Measurements from ENCODE around the gene SLC24A3.

SLC24A3 gene

DNA sequence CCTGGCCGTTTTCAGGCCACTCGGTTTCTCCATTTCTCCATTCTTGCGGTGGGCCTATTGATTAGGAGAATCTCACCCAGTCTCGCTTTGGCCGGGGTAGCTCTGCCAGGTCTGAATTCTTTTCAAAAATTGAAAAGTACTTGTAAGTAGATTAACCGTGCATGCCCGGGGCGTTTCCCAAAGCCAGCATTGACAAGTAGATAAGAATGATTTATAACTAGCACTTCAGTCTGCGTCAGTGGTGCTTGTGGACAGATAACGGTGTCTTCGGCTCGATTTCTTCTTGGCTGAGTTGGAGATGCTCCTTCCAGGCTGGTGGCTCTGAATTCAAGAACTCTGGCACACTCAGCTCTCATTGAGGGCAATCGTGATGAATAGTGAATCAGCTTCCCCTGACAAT is 29.0 kb downstream of the SLC24A3 start:
- DNase-seq, result no peak

DNA sequence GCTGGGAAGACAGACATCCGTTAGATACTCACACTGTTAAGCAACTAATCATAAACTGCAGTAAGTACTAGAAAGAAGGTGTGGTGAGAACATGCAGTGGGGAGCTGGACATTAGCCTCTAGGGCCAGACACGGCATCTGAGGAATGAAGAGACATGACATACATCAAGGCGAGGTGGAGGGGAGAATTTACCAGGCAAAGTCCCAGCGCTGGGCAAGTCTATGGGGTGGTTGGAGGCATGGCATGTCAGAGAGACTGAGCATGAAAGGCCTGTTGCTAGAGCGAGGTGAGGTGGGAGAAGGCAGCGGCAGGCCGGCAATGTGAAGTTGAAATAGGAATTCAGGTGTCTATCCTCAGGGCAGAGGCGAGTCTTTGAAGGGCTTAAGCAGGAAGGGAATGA is 31.8 kb downstream of the SLC24A3 start:
- no peak for DNase-seq

GRCh38 chr20:19249106-19249879 is 36.9 kb downstream of the SLC24A3 start:
- DNase-seq, result no peak

DNA sequence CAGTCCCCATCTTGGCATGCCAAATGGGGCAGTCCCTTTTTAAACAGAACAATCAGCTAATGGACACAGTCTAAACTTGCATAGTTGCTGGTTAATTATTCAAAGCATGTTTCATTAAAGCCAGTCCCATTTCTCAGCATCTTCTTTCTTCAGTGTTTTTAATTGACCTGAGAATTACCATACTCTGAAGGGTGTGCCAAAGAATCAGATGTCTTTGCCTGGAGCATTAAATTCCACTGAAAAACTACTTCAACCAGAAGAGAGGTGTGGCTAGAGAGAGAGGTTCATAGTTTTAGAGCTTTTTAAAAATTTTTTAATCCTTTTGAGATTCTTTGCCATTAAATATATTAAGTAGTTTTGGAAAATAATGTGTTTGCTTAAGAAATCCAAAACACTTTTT is 37.9 kb downstream of the SLC24A3 start:
- DNase-seq, result no peak

DNA sequence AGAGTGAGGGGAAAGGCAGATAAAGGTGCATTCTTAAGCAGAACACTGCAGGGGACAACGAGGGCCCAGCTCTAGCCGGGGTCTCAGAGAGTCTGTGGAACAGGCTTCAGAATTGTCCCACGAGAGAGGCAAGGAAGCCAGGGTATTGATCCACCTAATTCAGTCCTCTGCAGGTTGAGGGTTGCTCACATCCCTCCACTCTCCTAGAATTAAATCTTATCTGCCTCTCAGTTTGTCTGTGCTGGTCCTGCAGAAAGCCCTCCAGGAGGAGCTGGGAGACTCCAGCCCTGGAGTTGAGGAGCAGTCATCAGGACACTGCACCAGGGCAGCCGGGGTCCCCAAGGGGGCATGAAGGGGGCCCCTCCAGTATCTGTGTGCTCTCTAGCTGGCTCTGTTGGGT is 39.1 kb downstream of the SLC24A3 start:
- no peak for DNase-seq

DNA sequence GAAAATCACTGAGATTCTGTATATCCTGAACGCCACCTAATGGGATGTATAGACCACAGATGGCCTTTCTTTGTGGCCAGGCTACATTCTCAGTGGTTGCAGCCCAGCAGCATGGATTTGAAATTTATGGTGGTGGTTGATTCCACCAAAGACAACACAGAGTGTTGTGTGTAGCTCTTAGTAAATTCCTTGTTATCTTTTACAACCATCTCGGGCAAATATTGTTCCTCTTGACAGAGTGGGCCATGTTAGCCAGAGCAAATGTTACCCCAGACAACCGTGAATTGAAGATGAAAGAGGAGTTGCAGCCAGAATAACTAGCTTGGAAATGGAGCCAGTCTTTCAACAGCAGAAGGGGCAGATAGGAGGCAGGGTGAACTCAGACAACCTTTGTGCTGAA is 39.5 kb downstream of the SLC24A3 start:
- no peak for DNase-seq

- no peak for DNase-seq
Measured at GRCh38 chr20:19252451-19253120, 40.1 kb downstream of the SLC24A3 start.

GRCh38 chr20:19253316-19253715 is 40.9 kb downstream of the SLC24A3 start:
- DNase-seq, result no peak

GRCh38 chr20:19253916-19254820 is 41.7 kb downstream of the SLC24A3 start:
- no peak for DNase-seq

DNA sequence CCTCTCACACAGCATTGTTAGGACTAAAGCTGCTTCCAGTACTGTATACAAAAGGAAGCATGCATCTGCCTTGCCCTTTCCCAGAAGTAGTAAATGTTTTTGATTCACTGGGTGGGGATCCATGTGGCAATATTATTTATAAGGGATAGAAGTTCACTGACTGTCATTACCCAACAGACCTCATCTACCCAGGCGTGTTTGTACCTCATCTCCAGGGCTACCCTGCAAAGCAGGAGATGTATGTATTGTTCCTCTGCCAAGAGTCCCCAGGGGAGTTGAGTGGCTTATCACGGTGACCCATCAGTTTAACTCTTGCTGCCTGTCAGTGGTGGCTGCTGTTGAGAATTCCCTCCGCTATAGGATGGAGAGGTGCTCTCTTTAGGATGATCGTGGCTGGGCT is 42.5 kb downstream of the SLC24A3 start:
- DNase-seq, result no peak

GRCh38 chr20:19256085-19256484 is 43.6 kb downstream of the SLC24A3 start:
- no peak for DNase-seq

GRCh38 chr20:19256906-19257595 is 44.6 kb downstream of the SLC24A3 start:
- DNase-seq, result no peak

DNA sequence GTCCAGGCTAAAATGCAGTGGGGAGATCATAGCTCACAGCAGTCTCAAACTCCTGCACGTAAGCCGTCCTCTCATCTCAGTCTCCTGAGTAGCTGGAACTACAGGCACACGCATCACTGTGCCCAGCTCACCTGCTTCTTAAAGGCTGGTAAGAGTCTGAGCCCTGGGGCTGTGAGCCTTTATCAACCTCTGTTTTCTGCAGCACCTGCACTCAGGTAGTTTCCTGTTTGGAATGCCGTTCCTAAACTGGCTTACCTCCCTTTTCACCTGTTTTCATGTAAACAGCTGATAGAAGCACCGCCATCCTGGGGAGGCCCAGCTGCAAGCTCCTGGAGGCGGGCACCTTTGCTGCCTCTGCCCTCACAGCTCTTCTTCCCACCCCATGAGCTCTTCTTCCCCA is 45.4 kb downstream of the SLC24A3 start:
- DNase-seq, result no peak

DNA sequence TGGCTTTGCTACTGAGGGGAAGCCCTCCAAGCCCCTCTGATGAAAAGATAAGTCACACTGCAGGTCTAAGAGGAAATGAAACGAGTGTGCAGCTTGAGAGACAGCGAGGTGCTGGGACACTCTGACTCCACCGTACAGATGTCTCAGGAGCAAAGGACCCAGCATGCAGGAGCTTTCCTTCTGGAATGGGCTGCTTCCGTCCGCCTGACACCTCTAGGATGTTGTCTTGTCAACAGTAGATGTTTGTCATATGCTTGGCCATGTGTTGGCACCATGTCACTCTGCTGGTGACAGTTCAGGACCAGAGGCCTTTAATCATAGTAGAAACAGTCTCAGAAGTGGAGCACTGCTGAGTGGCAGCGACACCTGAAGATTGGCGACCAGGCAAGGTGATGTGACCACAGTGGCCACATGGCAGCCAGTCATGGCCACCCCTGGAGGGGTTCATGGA is 46.7 kb downstream of the SLC24A3 start:
- no peak for DNase-seq

DNA sequence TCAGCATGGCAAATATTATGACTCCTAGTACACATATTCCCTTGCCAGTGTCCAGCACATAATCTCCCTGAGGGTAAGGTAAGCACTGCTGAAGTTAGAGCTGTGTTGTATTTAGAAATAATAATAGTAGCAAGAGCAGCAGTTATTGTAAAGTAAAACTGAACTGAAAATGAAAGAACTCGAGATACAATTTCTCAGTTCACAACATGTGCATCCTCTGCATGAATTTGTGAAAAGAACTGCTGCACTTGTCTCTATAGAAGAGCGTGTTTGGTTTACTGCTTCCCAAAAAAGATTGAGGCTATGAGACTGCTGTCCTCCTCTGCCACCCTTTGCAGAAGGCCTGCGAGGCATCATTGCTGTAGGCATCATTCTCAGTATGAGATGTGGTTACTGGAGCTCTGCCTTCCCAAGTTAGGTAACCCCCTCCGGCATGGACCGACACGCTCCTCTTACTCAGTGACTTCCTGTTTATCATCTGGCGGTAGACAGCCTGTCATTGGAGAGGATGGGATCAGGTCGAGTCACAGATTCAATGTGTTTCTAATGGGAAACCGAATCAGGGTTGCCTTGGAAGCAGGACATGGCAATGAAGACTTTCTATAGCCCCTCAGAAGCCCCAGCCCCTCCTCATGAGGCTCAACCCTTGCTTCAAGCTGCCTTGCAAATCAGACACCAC is 48.1 kb downstream of the SLC24A3 start:
- no peak for DNase-seq

DNA sequence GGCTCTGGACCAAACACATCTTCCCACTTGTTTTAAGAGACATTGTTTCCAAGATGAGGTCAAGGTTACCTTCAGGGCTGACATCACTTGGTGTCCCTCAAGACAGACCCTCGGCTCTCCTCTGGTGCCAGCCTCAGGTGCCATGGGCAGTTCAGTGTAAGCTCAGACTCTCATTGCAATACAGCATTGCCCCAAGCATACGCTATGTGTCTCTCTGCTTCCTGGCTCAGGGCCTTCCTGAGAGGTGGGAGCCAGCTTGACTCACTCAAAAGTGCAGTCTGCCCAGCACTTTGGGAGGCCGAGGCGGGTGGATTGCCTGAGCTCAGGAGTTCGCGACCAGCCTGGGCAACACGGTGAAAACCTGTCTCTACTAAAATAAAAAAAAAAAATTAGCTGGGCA is 51.7 kb downstream of the SLC24A3 start:
- DNase-seq, result no peak

- DNase-seq, result no peak
Measured at GRCh38 chr20:19265646-19266374, 53.4 kb downstream of the SLC24A3 start.

DNA sequence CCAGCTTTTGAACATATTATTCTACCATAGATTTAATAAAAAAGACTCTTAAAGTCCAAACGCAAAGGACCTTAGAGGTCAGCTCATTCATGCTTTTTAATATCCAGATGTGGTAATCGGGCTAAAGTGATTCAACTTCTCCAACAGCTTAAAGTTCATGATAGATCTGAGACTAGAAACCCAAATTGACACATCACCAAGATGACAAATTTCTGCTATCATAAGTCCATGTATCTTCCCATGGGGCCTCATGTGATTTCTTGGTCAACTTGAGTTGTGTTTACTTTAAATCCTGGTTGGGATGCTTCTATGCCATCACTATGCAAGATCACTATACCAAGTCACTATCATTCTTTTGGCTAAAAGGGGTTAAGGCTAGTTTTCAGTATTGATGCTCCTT is 56.0 kb downstream of the SLC24A3 start:
- DNase-seq, result no peak

DNA sequence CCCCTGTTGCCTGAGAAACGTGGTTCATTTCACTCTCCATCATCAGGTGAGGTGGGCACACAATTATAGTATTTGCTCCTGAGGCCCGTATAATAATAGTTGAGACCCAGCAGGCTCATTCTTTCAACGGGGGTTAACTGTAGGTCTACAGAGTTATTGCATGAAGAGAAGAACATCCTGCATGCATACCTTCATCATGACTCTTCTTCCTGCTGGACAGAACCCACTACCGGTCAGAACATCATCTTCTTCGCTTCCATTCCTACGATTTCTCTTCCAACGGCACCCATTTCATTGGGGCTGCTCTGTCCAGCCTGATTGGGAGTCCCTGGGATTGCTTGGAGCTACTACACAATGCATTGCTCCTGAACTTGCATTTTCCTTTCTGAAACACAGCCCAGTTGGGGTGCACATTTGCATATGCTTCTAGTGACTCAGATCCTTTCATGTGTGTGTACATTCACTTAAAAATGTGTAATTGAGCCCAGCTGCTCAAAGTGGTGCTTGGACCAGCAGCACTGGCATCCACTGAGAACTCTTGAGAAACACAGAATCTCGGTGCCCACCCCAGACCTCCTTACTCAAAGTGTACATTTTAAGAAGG is 57.4 kb downstream of the SLC24A3 start:
- DNase-seq, result no peak

GRCh38 chr20:19271879-19272651 is 59.6 kb downstream of the SLC24A3 start:
- DNase-seq, result no peak

Measured in hippocampal formation (tissue), 2 donors.